K562 (cell line): ENCODE measurements around the gene CLCN6. TPM values are rescaled to one million over a fixed set of nuclear protein-coding genes. Genes with fewer than 3 reads are reported as not detected.
A peak's percentile ranks its signal among the peaks of the same experiment; 100 is the strongest.

Experiments used
- ATAC-seq: fragments of 200-7000 bp; cut with Tn5 transposase; 3 replicates; pipeline ENCODE4 v1.9.1; 2020; ENCODE audit warnings: moderate library complexity
- BruUV-seq: library from RNA; stranded (reverse); fragments of 400-500 nt; replicated peaks from 2 replicates; lab custom pipeline; 2021; lab: Mats Ljungman, UMichigan
- CTCF ChIA-PET: fragments of 300-600 bp; formaldehyde crosslinking; extraction: SDS; loops from one replicate; lab custom pipeline; 2021; ENCODE audit warnings: low intra/inter-chr PET ratio; lab: Yijun Ruan, JAX
- POLR2A ChIA-PET: fragments of 300-600, 350-650 bp; sonication (Branson Sonifier 250); formaldehyde crosslinking; extraction: SDS; loops from one replicate; lab custom pipeline; 2021; ENCODE audit warnings: antibody characterized with exemption, inconsistent platforms; lab: Yijun Ruan, JAX
- DNase-seq, 4 experiments: peaks; one replicate each; pipeline versions ENCODE4 v3.0.0 to v3.0.0-alpha.2; 2011 to 2018; ENCODE audit warnings: low spot score in 3 of 4, mixed read lengths in 3 of 4; ENCODE audit errors: extremely low read depth in 1 of 4
- FAIRE-seq: peaks from 2 replicates; lab custom pipeline; 2011; peaks lifted over from hg19 to GRCh38; lab: Jason Lieb, UNC
- H2AFZ ChIP-seq: 2 replicates; pipeline ENCODE4 v1.6.0; 2011; ENCODE audit warnings: low read depth, low read length, control low read depth, inconsistent platforms
- H3K27ac ChIP-seq: fragments of 200-600 bp; 3 replicates; pipeline ENCODE4 v1.8.0; 2011; ENCODE audit warnings: low read depth, mild to moderate bottlenecking, control low read depth, inconsistent platforms, low read length, moderate library complexity, mixed read lengths; ENCODE audit errors: extremely low read depth
- H3K27me3 ChIP-seq, 2 experiments: fragments of 300-600 bp in 1 of 2; 2 replicates in 1 of 2; 3 replicates in 1 of 2; pipeline versions ENCODE4 v1.6.0 to v1.8.0; 2011; ENCODE audit warnings: inconsistent platforms in 2 of 2, low read length in 2 of 2, mild to moderate bottlenecking in 1 of 2, mixed read lengths in 1 of 2, moderate library complexity in 1 of 2; ENCODE audit not compliant: control insufficient read depth in 2 of 2, insufficient read depth in 2 of 2
- H3K36me3 ChIP-seq: fragments of 300-600 bp; 3 replicates; pipeline ENCODE4 v1.8.0; 2011; ENCODE audit warnings: mild to moderate bottlenecking, low read length, inconsistent platforms; ENCODE audit not compliant: control insufficient read depth, insufficient read depth
- H3K4me1 ChIP-seq, 2 experiments: fragments of 200-600 bp in 1 of 2; replicated peaks in 1 of 2; 2 replicates in 1 of 2; 3 replicates in 1 of 2; pipeline versions ENCODE4 v1.5.1 to v1.8.0; 2011; ENCODE audit warnings: inconsistent platforms in 2 of 2, low read length in 2 of 2, mild to moderate bottlenecking in 1 of 2, mixed read lengths in 1 of 2, moderate library complexity in 1 of 2; ENCODE audit not compliant: control insufficient read depth in 2 of 2, insufficient read depth in 2 of 2
- H3K4me2 ChIP-seq: 2 replicates; pipeline ENCODE4 v1.6.1; 2011; ENCODE audit warnings: low read length, control low read depth, inconsistent platforms, mixed read lengths; ENCODE audit not compliant: insufficient read depth
- H3K4me3 ChIP-seq: fragments of 200-600 bp; sonication (generic), shearing (Covaris generic); 2 replicates; pipeline ENCODE4 v1.5.1; 2016; ENCODE audit warnings: control low read depth, inconsistent platforms
- H3K79me2 ChIP-seq: fragments of 200-600 bp; 3 replicates; pipeline ENCODE4 v1.8.0; 2011; ENCODE audit warnings: low read length, inconsistent platforms; ENCODE audit not compliant: control insufficient read depth, insufficient read depth
- H3K9ac ChIP-seq, 2 experiments: 2 replicates each; pipeline versions ENCODE4 v1.6.0 to v1.6.1; 2011; ENCODE audit warnings: low read depth in 2 of 2, low read length in 2 of 2, control low read depth in 1 of 2, inconsistent platforms in 1 of 2, mild to moderate bottlenecking in 1 of 2, mixed read lengths in 1 of 2; ENCODE audit not compliant: insufficient read depth in 1 of 2
- H3K9me1 ChIP-seq: one replicate; pipeline ENCODE4 v1.6.0; 2011; ENCODE audit warnings: inconsistent platforms, mild to moderate bottlenecking, low read length, moderate library complexity; ENCODE audit not compliant: control insufficient read depth, insufficient read depth
- H3K9me3 ChIP-seq: replicated peaks from 2 replicates; pipeline ENCODE4 v1.5.1; 2011; ENCODE audit warnings: low read depth, low read length, inconsistent platforms; ENCODE audit not compliant: control insufficient read depth, insufficient read depth
- H4K20me1 ChIP-seq: replicated peaks from 2 replicates; pipeline ENCODE4 v1.6.1; 2011; ENCODE audit warnings: low read length, inconsistent platforms, mixed read lengths; ENCODE audit not compliant: control insufficient read depth, insufficient read depth
- ATF2 ChIP-seq: sonication (generic); formaldehyde crosslinking; IDR thresholded peaks from 2 replicates; pipeline ENCODE4 v1.8.1; 2022; ENCODE audit warnings: missing genetic modification reagents
- CTBP1 ChIP-seq: fragments of 450-650 bp; IDR thresholded peaks from 2 replicates; pipeline ENCODE4 v1.6.1; 2016; ENCODE audit warnings: borderline replicate concordance
- FOXM1 ChIP-seq, 2 experiments: fragments of 450-650 bp in 1 of 2; sonication (generic) in 1 of 2; formaldehyde crosslinking in 1 of 2; IDR thresholded peaks; 2 replicates each; pipeline versions ENCODE4 v1.6.1 to v1.9.0; 2017 to 2022; ENCODE audit warnings: low read depth in 2 of 2, mild to moderate bottlenecking in 2 of 2, missing genetic modification reagents in 1 of 2, moderate library complexity in 1 of 2
- MXI1 ChIP-seq: IDR thresholded peaks from 2 replicates; pipeline ENCODE4 v1.6.1; 2011; ENCODE audit warnings: low read depth, mild to moderate bottlenecking, improper control_type of control experiment, low read length
- POLR2AphosphoS5 ChIP-seq: IDR thresholded peaks from 2 replicates; pipeline ENCODE4 v1.6.1; 2011; ENCODE audit warnings: mild to moderate bottlenecking, low read depth, low read length, moderate library complexity; ENCODE audit not compliant: control insufficient read depth, insufficient read depth
- SREBF1 ChIP-seq: fragments of 150-350 bp; IDR thresholded peaks from 2 replicates; pipeline ENCODE4 v1.6.1; 2014; ENCODE audit warnings: antibody characterized with exemption, low read depth, low read length, borderline replicate concordance
- ZNF668 ChIP-seq: fragments of 250-450 bp; sonication (Bioruptor Pico); IDR thresholded peaks from 2 replicates; pipeline ENCODE4 v1.8.0; 2022; ENCODE audit warnings: mild to moderate bottlenecking, inconsistent platforms
- WGBS: fragments of 100-300 bp; shearing (Covaris generic); methylation state at CpG from one replicate; pipeline ENCODE4 v1.1.6; 2016; ENCODE audit warnings: low coverage, mixed read lengths; ENCODE audit not compliant: insufficient coverage; ENCODE audit errors: missing lambda C conversion rate; 5-methylcytosine and 5-hydroxymethylcytosine counted together
- in situ Hi-C: fragments of 300-500 bp; cut with MboI; formaldehyde crosslinking; loops from 4 replicates; pipeline ENCODE4 v1.15.0; 2018; ENCODE audit warnings: inconsistent platforms, mixed read lengths
- intact Hi-C: fragments of 100-400 bp; cut with micrococcal nuclease; formaldehyde crosslinking; loops from 2 replicates; pipeline ENCODE4 v1.14.2; 2022
- polyA plus RNA-seq, 8 experiments: library from polyadenylated mRNA; depleted of rRNA in 4 of 8; stranded (reverse) in 5 of 8; unstranded in 3 of 8; fragments of >200 nt; fragmentation: Nextera tagmentation in 2 of 8; fragmentation: Illumina TruSeq in 1 of 8; extraction: Ambion mirVana in 2 of 8; extraction: Trizol in 1 of 8; gene quantifications; 2 replicates each; pipeline versions ENCODE4 v1.2.1 to v1.2.3, GENCODE V29; 2011 to 2014; ENCODE audit warnings: inconsistent platforms in 1 of 8, missing spikeins in 1 of 8
- total RNA-seq, 7 experiments: library from RNA; depleted of rRNA in 6 of 7; stranded (reverse); fragments of >200 nt in 6 of 7; fragmentation: Illumina TruSeq in 2 of 7; extraction: Trizol in 2 of 7; gene quantifications; 2 replicates each; pipeline versions ENCODE4 v1.2.1 to v1.2.3, GENCODE V29; 2011 to 2021; ENCODE audit warnings: low replicate concordance in 1 of 7
- TF ChIP-seq, protein P1 (sequence below), 2 experiments: fragments of 450-650 bp in 1 of 2; sonication (generic) in 1 of 2; formaldehyde crosslinking in 1 of 2; IDR thresholded peaks in 1 of 2; conservative IDR thresholded peaks in 1 of 2; 2 replicates each; pipeline versions ENCODE4 v1.6.1 to v1.8.1; 2016 to 2023; ENCODE audit warnings: mild to moderate bottlenecking in 2 of 2, moderate library complexity in 2 of 2, inconsistent platforms in 1 of 2, missing genetic modification reagents in 1 of 2
- TF ChIP-seq, protein P2 (sequence below), 2 experiments: fragments of 450-650 bp; IDR thresholded peaks; 2 replicates each; pipeline ENCODE4 v1.6.1; 2016

Gene CLCN6
- total and polyA plus RNA-seq, 9 of the 15 experiments (the other 6 are each of a cell fraction or from before 2014, with no cell fraction given): 2.0 to 21.8 (median 13.6) TPM

- Histone ChIP-seq H3K9ac (peak overlapping the region; percentile 44 to 80), H3K36me3 (no peaks in the 10 kb centered on the region), H3K79me2 (no peaks in the 10 kb centered on the region; the same call in 2 of the 3 replicates), H3K27me3 (no peaks in the 10 kb centered on the region), H3K9me3 (peaks cover 3% of the 10 kb centered on the region; the same call in 1 of the 2 replicates), H3K4me1 (peaks cover 51 to 73% of the 10 kb centered on the region in 2 experiments), H3K4me3 (no peak overlapping the region), H3K9me1 (no peaks in the 10 kb centered on the region), H3K4me2 (peak overlapping the region; percentile 38), H4K20me1 (no peaks in the 10 kb centered on the region), H3K27ac (peak overlapping the region; percentile 82), H2AFZ (peak overlapping the region; percentile 90)
- WGBS: 29% methylated on average over 7 of the region's 10 CpGs
- BruUV-seq: no TSS peak
- FAIRE-seq (peak; percentile 74), ATAC-seq (peak; percentile 73), DNase-seq (peak; percentile 68 to 92 (median 78))
- ChIA-PET CTCF (interaction anchor here (0.7 to 1.0 kb wide), 2 partner anchors 27 to 118 kb away, joined by 3 read pairs; no protein-coding TSS in a partner anchor), POLR2A (interaction anchor here (0.7 to 6.7 kb wide), 7 partner anchors 10 to 38 kb away, joined by 3 to 159 read pairs (median 5); no protein-coding TSS in a partner anchor)
- in situ Hi-C loops: no loop called here
- intact Hi-C loops: loop anchor here (10.0 kb wide), 1 partner anchor 216 kb away; the partner anchor contains the start of gene FBXO6
- TF ChIP-seq, protein P1, sequence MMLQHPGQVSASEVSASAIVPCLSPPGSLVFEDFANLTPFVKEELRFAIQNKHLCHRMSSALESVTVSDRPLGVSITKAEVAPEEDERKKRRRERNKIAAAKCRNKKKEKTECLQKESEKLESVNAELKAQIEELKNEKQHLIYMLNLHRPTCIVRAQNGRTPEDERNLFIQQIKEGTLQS (IDR thresholded peaks at IDR 0.05): no peak
- TF ChIP-seq, protein P1 (CRISPR knock-in tag; conservative IDR thresholded peaks at IDR 0.05): no peak
- TF ChIP-seq ZNF668 (peak; percentile 78; the same call in 1 of the 2 replicates), POLR2AphosphoS5 (no peak), FOXM1 (IDR thresholded peaks at IDR 0.05; ENCODE audit: low read depth) (no peak), FOXM1 (CRISPR knock-in tag; IDR thresholded peaks at IDR 0.05; ENCODE audit: low read depth) (no peak), ATF2 (no peak), SREBF1 (no peak), MXI1 (no peak), CTBP1 (no peak)
- TF ChIP-seq, protein P2, sequence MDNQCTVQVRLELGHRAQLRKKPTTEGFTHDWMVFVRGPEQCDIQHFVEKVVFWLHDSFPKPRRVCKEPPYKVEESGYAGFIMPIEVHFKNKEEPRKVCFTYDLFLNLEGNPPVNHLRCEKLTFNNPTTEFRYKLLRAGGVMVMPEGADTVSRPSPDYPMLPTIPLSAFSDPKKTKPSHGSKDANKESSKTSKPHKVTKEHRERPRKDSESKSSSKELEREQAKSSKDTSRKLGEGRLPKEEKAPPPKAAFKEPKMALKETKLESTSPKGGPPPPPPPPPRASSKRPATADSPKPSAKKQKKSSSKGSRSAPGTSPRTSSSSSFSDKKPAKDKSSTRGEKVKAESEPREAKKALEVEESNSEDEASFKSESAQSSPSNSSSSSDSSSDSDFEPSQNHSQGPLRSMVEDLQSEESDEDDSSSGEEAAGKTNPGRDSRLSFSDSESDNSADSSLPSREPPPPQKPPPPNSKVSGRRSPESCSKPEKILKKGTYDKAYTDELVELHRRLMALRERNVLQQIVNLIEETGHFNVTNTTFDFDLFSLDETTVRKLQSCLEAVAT (IDR thresholded peaks at IDR 0.05): no peak
Observed at GRCh38 chr1:11880911-11881748, 75.1 kb downstream of the CLCN6 start.
